ENCODE results near the gene TMCO4.
A peak's percentile ranks its signal among the peaks of the same experiment; 100 is the strongest.

Gene TMCO4

GRCh38 chr1:19774180-19774785, 25.4 kb downstream of the TMCO4 start:
- DNase-seq = no peak

- DNase-seq = no peak
Observed at GRCh38 chr1:19773485-19773884, 26.2 kb downstream of the TMCO4 start.

GRCh38 chr1:19772053-19772452, 27.7 kb downstream of the TMCO4 start:
- peak; percentile 45 for DNase-seq

GRCh38 chr1:19771350-19771749, 28.4 kb downstream of the TMCO4 start:
- DNase-seq = peak; percentile 39

- peak; percentile 94 for DNase-seq
Observed at GRCh38 chr1:19770436-19771190, 29.1 kb downstream of the TMCO4 start.

GRCh38 chr1:19769211-19769932, 30.3 kb downstream of the TMCO4 start:
- peak; percentile 62 for DNase-seq

- DNase-seq = no peak
Observed at GRCh38 chr1:19768353-19769210, 31.1 kb downstream of the TMCO4 start.

GRCh38 chr1:19765623-19766022, 34.1 kb downstream of the TMCO4 start:
- DNase-seq = no peak

- no peak for DNase-seq
Observed at GRCh38 chr1:19764848-19765247, 34.9 kb downstream of the TMCO4 start.

GRCh38 chr1:19762175-19762779, 37.4 kb downstream of the TMCO4 start:
- DNase-seq = peak; percentile 77

GRCh38 chr1:19759740-19760089, 40.0 kb downstream of the TMCO4 start:
- DNase-seq = no peak

- DNase-seq = no peak
Observed at GRCh38 chr1:19758227-19758830, 41.4 kb downstream of the TMCO4 start.

- DNase-seq = no peak
Observed at GRCh38 chr1:19757641-19758040, 42.1 kb downstream of the TMCO4 start.

- DNase-seq = no peak
Observed at GRCh38 chr1:19756480-19756879, 43.2 kb downstream of the TMCO4 start.

GRCh38 chr1:19754482-19754881, 45.2 kb downstream of the TMCO4 start:
- DNase-seq = no peak

- no peak for DNase-seq
Observed at GRCh38 chr1:19752083-19752696, 47.5 kb downstream of the TMCO4 start.

- DNase-seq = no peak
Observed at GRCh38 chr1:19750882-19751276, 48.8 kb downstream of the TMCO4 start.

- no peak for DNase-seq
Observed at GRCh38 chr1:19750101-19750881, 49.4 kb downstream of the TMCO4 start.

- no peak for DNase-seq
Observed at GRCh38 chr1:19749685-19750084, 50.0 kb downstream of the TMCO4 start.

- no peak for DNase-seq
Observed at GRCh38 chr1:19747761-19748160, 52.0 kb downstream of the TMCO4 start.

- no peak for DNase-seq
Observed at GRCh38 chr1:19744886-19745285, 54.8 kb downstream of the TMCO4 start.
